Muscle of arm (tissue), 12 donors: ENCODE measurements around the gene C16orf82. TPM values are rescaled to one million over a fixed set of nuclear protein-coding genes. Genes with fewer than 3 reads are reported as not detected.

Experiments used
- polyA plus RNA-seq, 12 donors: library from polyadenylated mRNA; unstranded; fragments of 120-200 nt; gene quantifications; one replicate each; pipeline ENCODE4 v1.2.1, GENCODE V29; 2013; ENCODE audit not compliant: insufficient read length in 12 of 12

C16orf82 gene
- polyA plus RNA-seq, 12 donors = 0.07 to 0.09 TPM; not detected in 10

Other genes starting within 250 kb of the C16orf82 start
- gene KDM8, start 136.6 kb downstream of the C16orf82 start, polyA plus RNA-seq = 10 to 100 TPM in 1 of 12 donors, 1 to 10 TPM in 10, not detected in 1; 4.1 to 21.3 (median 5.9) TPM
- gene NSMCE1, start 201.8 kb downstream of the C16orf82 start, polyA plus RNA-seq = 100 to 1,000 TPM in 1 of 12 donors, 10 to 100 TPM in 10, not detected in 1; 41.9 to 190 (median 51.5) TPM
- gene IL4R, start 247.0 kb downstream of the C16orf82 start, polyA plus RNA-seq = 10 to 100 TPM in 9 of 12 donors, 1 to 10 TPM in 2, not detected in 1; 8.6 to 39.4 (median 13.2) TPM